ENCODE data around the gene NTN1.

DNA sequence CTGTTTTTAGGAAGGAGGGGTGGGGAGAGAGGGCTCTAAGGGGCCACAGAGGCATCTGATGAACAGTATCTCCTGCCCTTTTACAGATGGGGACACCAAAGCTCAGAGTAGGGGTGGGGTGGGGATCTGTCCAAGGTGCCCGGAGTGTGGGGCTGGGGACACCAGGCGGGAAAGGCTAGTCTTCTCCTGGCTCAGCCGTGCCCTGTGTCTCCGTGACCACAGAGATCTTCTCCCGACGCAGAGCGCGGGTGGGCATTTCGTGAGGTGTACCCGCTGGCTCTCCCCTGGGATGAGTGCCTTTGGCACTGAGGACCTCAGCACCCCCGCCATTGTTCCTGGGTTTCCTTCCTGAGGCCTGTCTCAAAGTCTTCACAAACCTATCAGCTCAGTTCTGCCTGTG lies 209.6 kb downstream of the NTN1 start:
- TF ChIP-seq, protein P1, sequence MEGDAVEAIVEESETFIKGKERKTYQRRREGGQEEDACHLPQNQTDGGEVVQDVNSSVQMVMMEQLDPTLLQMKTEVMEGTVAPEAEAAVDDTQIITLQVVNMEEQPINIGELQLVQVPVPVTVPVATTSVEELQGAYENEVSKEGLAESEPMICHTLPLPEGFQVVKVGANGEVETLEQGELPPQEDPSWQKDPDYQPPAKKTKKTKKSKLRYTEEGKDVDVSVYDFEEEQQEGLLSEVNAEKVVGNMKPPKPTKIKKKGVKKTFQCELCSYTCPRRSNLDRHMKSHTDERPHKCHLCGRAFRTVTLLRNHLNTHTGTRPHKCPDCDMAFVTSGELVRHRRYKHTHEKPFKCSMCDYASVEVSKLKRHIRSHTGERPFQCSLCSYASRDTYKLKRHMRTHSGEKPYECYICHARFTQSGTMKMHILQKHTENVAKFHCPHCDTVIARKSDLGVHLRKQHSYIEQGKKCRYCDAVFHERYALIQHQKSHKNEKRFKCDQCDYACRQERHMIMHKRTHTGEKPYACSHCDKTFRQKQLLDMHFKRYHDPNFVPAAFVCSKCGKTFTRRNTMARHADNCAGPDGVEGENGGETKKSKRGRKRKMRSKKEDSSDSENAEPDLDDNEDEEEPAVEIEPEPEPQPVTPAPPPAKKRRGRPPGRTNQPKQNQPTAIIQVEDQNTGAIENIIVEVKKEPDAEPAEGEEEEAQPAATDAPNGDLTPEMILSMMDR (IDR thresholded peaks at IDR 0.05) = no peak
- TF ChIP-seq, protein P2, sequence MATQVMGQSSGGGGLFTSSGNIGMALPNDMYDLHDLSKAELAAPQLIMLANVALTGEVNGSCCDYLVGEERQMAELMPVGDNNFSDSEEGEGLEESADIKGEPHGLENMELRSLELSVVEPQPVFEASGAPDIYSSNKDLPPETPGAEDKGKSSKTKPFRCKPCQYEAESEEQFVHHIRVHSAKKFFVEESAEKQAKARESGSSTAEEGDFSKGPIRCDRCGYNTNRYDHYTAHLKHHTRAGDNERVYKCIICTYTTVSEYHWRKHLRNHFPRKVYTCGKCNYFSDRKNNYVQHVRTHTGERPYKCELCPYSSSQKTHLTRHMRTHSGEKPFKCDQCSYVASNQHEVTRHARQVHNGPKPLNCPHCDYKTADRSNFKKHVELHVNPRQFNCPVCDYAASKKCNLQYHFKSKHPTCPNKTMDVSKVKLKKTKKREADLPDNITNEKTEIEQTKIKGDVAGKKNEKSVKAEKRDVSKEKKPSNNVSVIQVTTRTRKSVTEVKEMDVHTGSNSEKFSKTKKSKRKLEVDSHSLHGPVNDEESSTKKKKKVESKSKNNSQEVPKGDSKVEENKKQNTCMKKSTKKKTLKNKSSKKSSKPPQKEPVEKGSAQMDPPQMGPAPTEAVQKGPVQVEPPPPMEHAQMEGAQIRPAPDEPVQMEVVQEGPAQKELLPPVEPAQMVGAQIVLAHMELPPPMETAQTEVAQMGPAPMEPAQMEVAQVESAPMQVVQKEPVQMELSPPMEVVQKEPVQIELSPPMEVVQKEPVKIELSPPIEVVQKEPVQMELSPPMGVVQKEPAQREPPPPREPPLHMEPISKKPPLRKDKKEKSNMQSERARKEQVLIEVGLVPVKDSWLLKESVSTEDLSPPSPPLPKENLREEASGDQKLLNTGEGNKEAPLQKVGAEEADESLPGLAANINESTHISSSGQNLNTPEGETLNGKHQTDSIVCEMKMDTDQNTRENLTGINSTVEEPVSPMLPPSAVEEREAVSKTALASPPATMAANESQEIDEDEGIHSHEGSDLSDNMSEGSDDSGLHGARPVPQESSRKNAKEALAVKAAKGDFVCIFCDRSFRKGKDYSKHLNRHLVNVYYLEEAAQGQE (IDR thresholded peaks at IDR 0.05; ENCODE audit: insufficient read depth in 1 of 2, low read depth in 2 of 2, low read length in 1 of 2) = peak in 1 of 2 experiments; percentile 73; a peak in 1 of 4 replicates
- TF ChIP-seq POLR2AphosphoS5 (IDR thresholded peaks at IDR 0.05; ENCODE audit: low read depth, low read length) = no peak
